Cardiac fibroblast (primary cell): ENCODE data around the gene CSNK1E.

Experiments used
- DNase-seq, 2 donors: peaks; one replicate each; pipeline versions ENCODE4 v3.0.0 to v3.0.0-alpha.2; 2010; ENCODE audit warnings: low read depth in 2 of 2
- H3K4me3 ChIP-seq, 2 donors: replicated peaks in 1 of 2; 1 replicate in 1 of 2; 2 replicates in 1 of 2; pipeline ENCODE4 v1.5.1; 2011; ENCODE audit warnings: low read depth in 2 of 2, low read length in 2 of 2, mild to moderate bottlenecking in 2 of 2, moderate library complexity in 1 of 2
- TF ChIP-seq, protein P1 (sequence below): IDR thresholded peaks from one replicate; pipeline ENCODE4 v1.5.1; 2011; ENCODE audit warnings: low read depth, mild to moderate bottlenecking, low read length, inconsistent platforms

Gene CSNK1E

DNA sequence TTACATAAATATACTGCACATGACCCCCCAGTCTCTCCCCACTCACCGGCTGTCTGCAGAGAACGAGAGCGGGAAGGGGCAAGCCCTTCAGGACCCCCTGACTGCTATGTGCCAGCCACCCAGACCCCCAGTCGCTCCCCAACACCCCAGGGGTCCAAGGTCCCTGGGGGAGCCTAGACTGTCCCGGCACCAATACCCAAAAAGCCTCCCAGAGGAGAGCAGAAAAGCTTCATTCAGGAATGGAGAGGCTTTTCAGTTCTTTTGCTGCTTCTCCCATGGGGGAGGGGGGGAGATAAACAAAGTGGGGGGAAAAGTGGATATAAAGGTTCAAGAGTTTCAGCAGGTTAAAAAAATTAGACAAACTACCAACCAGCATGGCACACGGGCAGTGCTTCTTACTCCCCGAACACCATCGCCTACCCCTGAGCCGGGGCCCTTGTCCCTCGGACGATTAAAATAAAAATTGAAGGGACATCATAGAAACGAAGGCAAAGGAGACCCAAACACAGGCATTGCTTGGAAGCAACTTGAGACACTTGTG is 1.3 kb downstream of the CSNK1E start:
- DNase-seq, result peak in 1 of 2 donors; percentile 34
- TF ChIP-seq, protein P1, sequence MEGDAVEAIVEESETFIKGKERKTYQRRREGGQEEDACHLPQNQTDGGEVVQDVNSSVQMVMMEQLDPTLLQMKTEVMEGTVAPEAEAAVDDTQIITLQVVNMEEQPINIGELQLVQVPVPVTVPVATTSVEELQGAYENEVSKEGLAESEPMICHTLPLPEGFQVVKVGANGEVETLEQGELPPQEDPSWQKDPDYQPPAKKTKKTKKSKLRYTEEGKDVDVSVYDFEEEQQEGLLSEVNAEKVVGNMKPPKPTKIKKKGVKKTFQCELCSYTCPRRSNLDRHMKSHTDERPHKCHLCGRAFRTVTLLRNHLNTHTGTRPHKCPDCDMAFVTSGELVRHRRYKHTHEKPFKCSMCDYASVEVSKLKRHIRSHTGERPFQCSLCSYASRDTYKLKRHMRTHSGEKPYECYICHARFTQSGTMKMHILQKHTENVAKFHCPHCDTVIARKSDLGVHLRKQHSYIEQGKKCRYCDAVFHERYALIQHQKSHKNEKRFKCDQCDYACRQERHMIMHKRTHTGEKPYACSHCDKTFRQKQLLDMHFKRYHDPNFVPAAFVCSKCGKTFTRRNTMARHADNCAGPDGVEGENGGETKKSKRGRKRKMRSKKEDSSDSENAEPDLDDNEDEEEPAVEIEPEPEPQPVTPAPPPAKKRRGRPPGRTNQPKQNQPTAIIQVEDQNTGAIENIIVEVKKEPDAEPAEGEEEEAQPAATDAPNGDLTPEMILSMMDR, result no peak
- peak overlapping the region; percentile 66 to 82 for H3K4me3 ChIP-seq

DNA sequence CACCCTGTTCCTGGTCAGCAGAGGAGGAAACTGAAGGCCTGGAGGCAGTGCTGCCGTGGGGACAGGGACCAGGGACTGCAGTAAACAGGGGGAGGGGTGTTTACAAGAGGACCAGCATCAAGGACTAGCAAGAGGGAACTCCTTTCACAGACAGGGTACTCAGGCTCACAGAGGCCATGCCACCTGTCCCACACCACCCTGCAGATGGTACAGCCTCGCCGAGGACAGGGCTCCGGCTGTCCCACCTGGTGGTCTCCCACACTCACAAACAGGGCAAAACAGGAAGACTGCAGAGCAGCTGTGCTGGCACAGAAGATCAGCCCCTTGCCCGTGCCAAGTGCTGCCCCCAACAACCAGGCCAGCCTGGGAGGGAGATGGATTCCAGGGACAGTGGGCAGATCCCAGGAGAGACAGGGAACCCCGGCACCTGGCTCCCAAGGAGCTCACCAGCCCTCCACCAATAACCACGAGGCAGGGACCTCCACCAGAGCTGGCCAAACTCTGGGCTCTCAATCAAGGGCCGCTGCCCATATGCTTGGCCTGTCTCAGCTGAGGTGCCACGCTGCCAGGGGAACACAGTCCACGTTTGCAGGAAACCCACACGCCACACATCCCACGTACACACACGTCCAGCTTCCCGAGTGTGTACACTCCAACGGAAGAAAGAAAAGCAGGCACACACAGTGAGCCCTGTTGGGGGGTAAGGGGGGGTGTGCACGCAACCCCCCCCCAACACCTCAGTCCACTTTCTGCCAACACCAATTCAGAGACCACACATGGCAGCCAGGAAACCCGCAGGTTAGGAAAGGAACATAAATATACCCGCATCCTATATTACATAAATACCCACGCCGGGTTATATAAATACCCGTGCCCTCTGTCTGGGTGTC is 2.1 kb downstream of the CSNK1E start:
- TF ChIP-seq, protein P1, result no peak
- peak in 1 of 2 donors; percentile 40 for DNase-seq
- H3K4me3 ChIP-seq, result peak overlapping the region; percentile 66 to 82

DNA sequence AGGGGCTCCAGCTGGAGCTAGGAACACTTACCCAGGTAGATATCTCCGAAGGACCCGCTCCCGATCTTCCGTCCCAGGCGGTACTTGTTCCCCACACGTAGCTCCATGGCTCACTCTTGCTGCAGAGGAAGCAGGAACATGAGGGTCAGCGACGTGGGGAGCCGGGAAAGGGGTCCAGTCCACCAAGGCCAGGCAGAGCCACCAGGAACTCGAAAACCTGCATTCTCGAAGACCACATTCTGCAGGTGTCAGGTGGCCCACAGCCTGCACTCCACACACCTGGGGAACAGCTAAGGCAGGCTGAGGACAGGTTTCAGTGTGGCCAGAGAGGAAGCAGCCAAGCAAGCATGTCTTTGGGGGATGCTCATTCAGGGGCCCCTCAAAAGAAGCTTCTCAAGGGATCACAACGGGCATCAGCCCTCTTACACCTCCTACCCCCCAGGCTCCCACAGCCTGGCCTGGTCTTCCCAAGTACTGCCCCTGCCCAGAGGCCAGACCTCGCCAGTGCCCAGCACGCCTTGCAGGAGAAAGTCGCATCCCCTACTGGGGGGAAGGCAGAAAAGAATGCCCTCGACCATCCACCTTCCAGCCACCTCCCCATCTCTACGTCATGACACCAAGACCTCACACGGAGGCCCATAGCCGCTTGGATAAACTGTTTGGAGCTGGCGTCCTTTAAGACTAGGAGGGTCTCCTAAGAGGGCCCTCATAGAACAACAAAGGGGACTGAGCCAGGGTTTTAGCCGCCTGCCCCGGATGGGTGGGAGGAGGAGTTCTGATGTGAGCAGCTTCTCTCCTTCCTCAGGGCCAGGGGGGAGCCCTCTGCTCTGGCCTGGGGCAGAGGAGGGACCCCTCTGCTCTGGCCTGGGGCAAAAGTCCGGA is 2.9 kb downstream of the CSNK1E start:
- TF ChIP-seq, protein P1, result peak; percentile 1
- H3K4me3 ChIP-seq, result peak overlapping the region; percentile 66 to 82
- DNase-seq, result peak; percentile 50 to 56

DNA sequence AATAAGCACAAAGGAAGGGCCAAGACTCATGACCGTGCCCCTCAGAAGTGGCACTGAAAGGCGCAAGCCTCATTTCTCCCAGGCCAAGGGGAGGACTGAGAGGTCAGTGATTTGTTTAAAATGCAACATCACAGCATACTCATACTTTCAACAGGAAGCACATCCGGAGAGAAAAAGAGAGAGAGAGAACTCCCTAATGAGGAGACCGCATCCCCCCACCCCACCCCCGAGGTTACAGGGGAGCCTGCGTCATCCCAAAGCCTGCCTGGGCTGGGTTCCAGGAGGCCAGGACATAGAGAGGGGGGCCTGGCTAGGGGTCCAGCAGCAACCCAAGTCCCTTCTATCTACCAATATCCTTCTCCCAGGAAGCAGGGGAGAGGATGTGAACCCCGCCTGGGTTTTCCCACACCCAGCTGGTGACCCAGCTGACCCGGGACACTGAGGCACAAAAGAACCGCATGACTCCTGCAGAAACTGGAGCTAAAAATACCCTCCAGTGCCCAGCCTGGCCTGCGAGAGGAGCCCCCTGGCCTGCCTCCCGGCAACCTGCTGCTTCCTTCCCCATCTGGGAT is 3.8 kb downstream of the CSNK1E start:
- peak; percentile 90 to 96 for DNase-seq
- TF ChIP-seq, protein P1, result no peak
- peak overlapping the region; percentile 12 to 82 for H3K4me3 ChIP-seq

DNA sequence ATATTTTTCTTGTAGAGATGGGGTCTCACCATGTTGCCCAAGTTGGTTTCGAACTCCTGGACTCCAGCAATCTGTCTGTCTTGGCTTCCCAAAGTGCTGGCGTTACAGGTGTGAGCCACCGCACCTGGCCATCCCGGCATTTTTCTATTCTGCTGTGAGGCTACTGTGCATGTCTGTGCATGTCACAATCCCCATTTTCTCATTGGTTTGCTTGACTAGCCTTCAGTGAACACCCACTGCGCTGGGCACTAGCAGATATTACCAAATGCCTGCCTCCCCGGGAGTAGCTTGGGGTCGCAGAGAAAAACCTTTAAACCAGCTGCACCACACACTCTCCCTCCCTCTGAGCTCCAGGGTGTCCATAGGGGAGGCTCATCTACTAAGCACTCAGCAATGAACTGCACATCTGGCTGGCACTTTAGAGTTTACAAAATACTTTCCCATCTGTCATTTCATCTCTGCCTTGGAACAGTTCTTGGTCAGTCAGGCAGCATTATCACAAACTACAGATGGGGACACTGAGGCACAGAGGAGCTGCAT is 4.9 kb downstream of the CSNK1E start:
- DNase-seq, result no peak
- H3K4me3 ChIP-seq, result peak overlapping the region in 1 of 2 donors; percentile 82
- TF ChIP-seq, protein P1, result no peak

DNA sequence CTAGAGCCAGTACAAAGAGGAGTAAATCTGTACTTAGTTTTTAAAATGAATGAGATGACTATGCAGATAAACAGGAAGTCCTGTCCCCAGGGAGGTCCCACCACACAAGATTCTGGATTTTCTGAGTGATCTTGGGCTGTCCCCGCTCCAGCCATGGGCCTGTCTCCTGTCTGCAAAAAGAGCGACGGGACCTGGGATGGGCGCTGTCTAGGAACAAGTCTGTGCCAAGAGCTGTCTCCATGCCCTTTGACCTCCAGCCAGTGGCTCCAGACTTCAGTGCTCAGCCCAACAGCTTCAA is 6.0 kb downstream of the CSNK1E start:
- TF ChIP-seq, protein P1, result no peak
- no peak overlapping the region for H3K4me3 ChIP-seq
- DNase-seq, result peak; percentile 28 to 72
